HEK293 (cell line): ENCODE measurements around the gene CHD5.

Source experiments
- EGR2 ChIP-seq: fragments of 450-650 bp; formaldehyde crosslinking; IDR thresholded peaks from 2 replicates; pipeline ENCODE4 v1.5.1; 2016; ENCODE audit warnings: low read depth, missing biosample characterization, missing genetic modification characterization
- HOXA7 ChIP-seq: sonication (generic); formaldehyde crosslinking; IDR thresholded peaks from 2 replicates; pipeline ENCODE4 v1.8.1; 2022; ENCODE audit warnings: missing genetic modification reagents, borderline replicate concordance
- KLF1 ChIP-seq: fragments of 450-650 bp; formaldehyde crosslinking; IDR thresholded peaks from 2 replicates; pipeline ENCODE4 v1.5.1; 2016; ENCODE audit warnings: missing biosample characterization, missing genetic modification characterization
- KLF16 ChIP-seq: fragments of 450-650 bp; formaldehyde crosslinking; IDR thresholded peaks from 2 replicates; pipeline ENCODE4 v1.5.1; 2017; ENCODE audit warnings: missing biosample characterization, missing genetic modification characterization
- OSR2 ChIP-seq: fragments of 450-650 bp; formaldehyde crosslinking; IDR thresholded peaks from 2 replicates; pipeline ENCODE4 v1.5.1; 2016; ENCODE audit warnings: missing biosample characterization, missing genetic modification characterization
- TRIM28 ChIP-seq: IDR thresholded peaks from 2 replicates; pipeline ENCODE4 v1.6.1; 2011; ENCODE audit warnings: low read length, control low read depth, borderline replicate concordance
- ZBTB17 ChIP-seq: fragments of 450-650 bp; formaldehyde crosslinking; IDR thresholded peaks from 2 replicates; pipeline ENCODE4 v1.5.1; 2016; ENCODE audit warnings: missing biosample characterization, missing genetic modification characterization
- ZFP37 ChIP-seq: fragments of 450-650 bp; formaldehyde crosslinking; IDR thresholded peaks from 2 replicates; pipeline ENCODE4 v1.5.1; 2016; ENCODE audit warnings: missing biosample characterization, missing genetic modification characterization
- ZNF2 ChIP-seq: fragments of 450-650 bp; formaldehyde crosslinking; IDR thresholded peaks from 2 replicates; pipeline ENCODE4 v1.5.1; 2016; ENCODE audit warnings: missing biosample characterization, missing genetic modification characterization
- ZNF221 ChIP-seq: fragments of 450-650 bp; formaldehyde crosslinking; IDR thresholded peaks from 2 replicates; pipeline ENCODE4 v1.5.1; 2017; ENCODE audit warnings: missing biosample characterization, missing genetic modification characterization, borderline replicate concordance
- ZNF292 ChIP-seq: fragments of 450-650 bp; formaldehyde crosslinking; IDR thresholded peaks from 2 replicates; pipeline ENCODE4 v1.5.1; 2016; ENCODE audit warnings: low read depth, missing biosample characterization, missing genetic modification characterization, borderline replicate concordance
- ZNF302 ChIP-seq: fragments of 450-650 bp; formaldehyde crosslinking; IDR thresholded peaks from 2 replicates; pipeline ENCODE4 v1.5.1; 2016; ENCODE audit warnings: missing biosample characterization, missing genetic modification characterization, low read depth
- ZNF510 ChIP-seq: fragments of 450-650 bp; formaldehyde crosslinking; IDR thresholded peaks from 2 replicates; pipeline ENCODE4 v1.5.1; 2018; ENCODE audit warnings: mild to moderate bottlenecking, missing genetic modification characterization, missing biosample characterization; ENCODE audit not compliant: insufficient replicate concordance
- ZNF544 ChIP-seq: fragments of 450-650 bp; formaldehyde crosslinking; IDR thresholded peaks from 2 replicates; pipeline ENCODE4 v1.5.0; 2017; ENCODE audit warnings: missing biosample characterization, missing genetic modification characterization
- ZNF561 ChIP-seq: fragments of 450-650 bp; IDR thresholded peaks from 2 replicates; pipeline ENCODE4 v1.5.1; 2018; ENCODE audit warnings: missing biosample characterization, missing genetic modification characterization, borderline replicate concordance
- ZNF621 ChIP-seq: fragments of 450-650 bp; formaldehyde crosslinking; IDR thresholded peaks from 2 replicates; pipeline ENCODE4 v1.5.1; 2017; ENCODE audit warnings: missing biosample characterization, missing genetic modification characterization
- ZNF623 ChIP-seq: fragments of 450-650 bp; formaldehyde crosslinking; IDR thresholded peaks from 2 replicates; pipeline ENCODE4 v1.5.1; 2016; ENCODE audit warnings: missing biosample characterization, missing genetic modification characterization
- ZNF777 ChIP-seq: fragments of 450-650 bp; formaldehyde crosslinking; IDR thresholded peaks from 2 replicates; pipeline ENCODE4 v1.5.1; 2017; ENCODE audit warnings: missing biosample characterization, missing genetic modification characterization, borderline replicate concordance
- ZSCAN23 ChIP-seq: fragments of 450-650 bp; formaldehyde crosslinking; IDR thresholded peaks from 2 replicates; pipeline ENCODE4 v1.5.1; 2016; ENCODE audit warnings: missing biosample characterization, missing genetic modification characterization
- TF ChIP-seq, protein P1 (sequence below): fragments of 450-650 bp; IDR thresholded peaks from 2 replicates; pipeline ENCODE4 v1.5.1; 2018; ENCODE audit warnings: missing biosample characterization, mild to moderate bottlenecking, missing genetic modification characterization
- TF ChIP-seq, protein P2 (sequence below): fragments of 450-650 bp; formaldehyde crosslinking; IDR thresholded peaks from 2 replicates; pipeline ENCODE4 v1.5.1; 2017; ENCODE audit warnings: missing biosample characterization, missing genetic modification characterization
- TF ChIP-seq, protein P3 (sequence below): fragments of 450-650 bp; formaldehyde crosslinking; IDR thresholded peaks from 2 replicates; pipeline ENCODE4 v1.5.1; 2016; ENCODE audit warnings: missing biosample characterization, missing genetic modification characterization
- TF ChIP-seq, protein P4 (sequence below): fragments of 450-650 bp; formaldehyde crosslinking; IDR thresholded peaks from 2 replicates; pipeline ENCODE4 v1.5.1; 2017; ENCODE audit warnings: missing biosample characterization, missing genetic modification characterization
- TF ChIP-seq, protein P5 (sequence below): fragments of 450-650 bp; formaldehyde crosslinking; IDR thresholded peaks from 2 replicates; pipeline ENCODE4 v1.5.1; 2017; ENCODE audit warnings: missing biosample characterization, missing genetic modification characterization
- TF ChIP-seq, protein P6 (sequence below): fragments of 450-650 bp; formaldehyde crosslinking; IDR thresholded peaks from 2 replicates; pipeline ENCODE4 v1.5.1; 2016; ENCODE audit warnings: missing biosample characterization, missing genetic modification characterization
- TF ChIP-seq, protein P7 (sequence below): fragments of 450-650 bp; formaldehyde crosslinking; IDR thresholded peaks from 2 replicates; pipeline ENCODE4 v1.5.1; 2016; ENCODE audit warnings: missing biosample characterization, missing genetic modification characterization

The CHD5 gene

DNA sequence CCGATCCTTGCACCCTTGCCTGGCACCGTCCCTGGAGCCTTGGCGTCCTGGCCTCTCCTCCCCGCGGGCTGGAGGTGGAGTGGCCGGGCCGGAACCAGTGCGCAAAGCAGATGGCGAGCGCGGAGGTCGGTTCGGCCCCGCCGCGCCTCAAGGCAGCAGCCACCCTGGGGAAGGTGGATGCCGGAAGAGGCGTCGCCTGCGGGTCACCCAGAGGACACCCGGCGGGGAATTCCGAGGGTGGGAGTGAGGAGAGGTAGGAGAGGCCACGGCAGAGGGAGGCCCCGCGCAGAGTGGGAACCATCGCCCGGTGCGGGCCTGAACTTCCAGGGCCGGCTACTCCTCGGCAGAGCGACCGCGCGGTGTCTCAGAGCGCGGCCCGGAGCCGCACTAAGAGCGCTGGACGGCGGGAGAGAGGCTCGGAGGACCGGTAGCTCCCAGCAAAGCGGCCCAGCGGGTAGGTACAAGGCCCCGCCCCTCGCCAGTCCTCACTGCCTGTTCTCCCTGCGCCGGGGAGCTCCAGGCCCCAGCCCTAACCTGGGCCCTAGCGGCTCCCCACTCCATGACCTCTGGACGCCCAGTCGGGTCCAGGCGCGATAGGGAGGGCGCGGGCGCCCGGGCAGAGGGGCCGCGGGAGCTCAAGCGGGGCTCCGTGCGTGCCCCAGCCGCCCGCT lies 25.9 kb upstream of the CHD5 start, which contains the start of gene RNF207 (continued):
- TF ChIP-seq, protein P1, sequence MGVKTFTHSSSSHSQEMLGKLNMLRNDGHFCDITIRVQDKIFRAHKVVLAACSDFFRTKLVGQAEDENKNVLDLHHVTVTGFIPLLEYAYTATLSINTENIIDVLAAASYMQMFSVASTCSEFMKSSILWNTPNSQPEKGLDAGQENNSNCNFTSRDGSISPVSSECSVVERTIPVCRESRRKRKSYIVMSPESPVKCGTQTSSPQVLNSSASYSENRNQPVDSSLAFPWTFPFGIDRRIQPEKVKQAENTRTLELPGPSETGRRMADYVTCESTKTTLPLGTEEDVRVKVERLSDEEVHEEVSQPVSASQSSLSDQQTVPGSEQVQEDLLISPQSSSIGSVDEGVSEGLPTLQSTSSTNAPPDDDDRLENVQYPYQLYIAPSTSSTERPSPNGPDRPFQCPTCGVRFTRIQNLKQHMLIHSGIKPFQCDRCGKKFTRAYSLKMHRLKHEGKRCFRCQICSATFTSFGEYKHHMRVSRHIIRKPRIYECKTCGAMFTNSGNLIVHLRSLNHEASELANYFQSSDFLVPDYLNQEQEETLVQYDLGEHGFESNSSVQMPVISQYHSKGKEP (tag by site-specific recombination) = no peak; the same call in 1 of the 2 replicates
- TF ChIP-seq ZNF2 (tag by site-specific recombination) (peak; percentile 82; the same call in 1 of the 2 replicates), HOXA7 (CRISPR knock-in tag) (no peak), ZNF561 (tag by site-specific recombination) (0 out of 2 replicates have a peak, but pooled peaks have one; percentile 66), KLF16 (tag by site-specific recombination) (peak; percentile 79), ZSCAN23 (tag by site-specific recombination) (no peak), ZNF777 (no peak), KLF1 (tag by site-specific recombination) (peak; percentile 97), ZFP37 (tag by site-specific recombination) (peak; percentile 91), ZNF544 (tag by site-specific recombination) (no peak), ZNF302 (tag by site-specific recombination) (no peak), ZNF292 (tag by site-specific recombination) (no peak), ZNF510 (tag by site-specific recombination) (no peak), TRIM28 (no peak; the same call in 1 of the 2 replicates), ZNF221 (no peak), ZNF621 (tag by site-specific recombination) (no peak), OSR2 (peak; percentile 55; the same call in 1 of the 2 replicates), ZBTB17 (tag by site-specific recombination) (peak; percentile 76; the same call in 1 of the 2 replicates), ZNF623 (tag by site-specific recombination) (no peak), EGR2 (tag by site-specific recombination) (peak; percentile 34; the same call in 1 of the 2 replicates)
- TF ChIP-seq, protein P2, sequence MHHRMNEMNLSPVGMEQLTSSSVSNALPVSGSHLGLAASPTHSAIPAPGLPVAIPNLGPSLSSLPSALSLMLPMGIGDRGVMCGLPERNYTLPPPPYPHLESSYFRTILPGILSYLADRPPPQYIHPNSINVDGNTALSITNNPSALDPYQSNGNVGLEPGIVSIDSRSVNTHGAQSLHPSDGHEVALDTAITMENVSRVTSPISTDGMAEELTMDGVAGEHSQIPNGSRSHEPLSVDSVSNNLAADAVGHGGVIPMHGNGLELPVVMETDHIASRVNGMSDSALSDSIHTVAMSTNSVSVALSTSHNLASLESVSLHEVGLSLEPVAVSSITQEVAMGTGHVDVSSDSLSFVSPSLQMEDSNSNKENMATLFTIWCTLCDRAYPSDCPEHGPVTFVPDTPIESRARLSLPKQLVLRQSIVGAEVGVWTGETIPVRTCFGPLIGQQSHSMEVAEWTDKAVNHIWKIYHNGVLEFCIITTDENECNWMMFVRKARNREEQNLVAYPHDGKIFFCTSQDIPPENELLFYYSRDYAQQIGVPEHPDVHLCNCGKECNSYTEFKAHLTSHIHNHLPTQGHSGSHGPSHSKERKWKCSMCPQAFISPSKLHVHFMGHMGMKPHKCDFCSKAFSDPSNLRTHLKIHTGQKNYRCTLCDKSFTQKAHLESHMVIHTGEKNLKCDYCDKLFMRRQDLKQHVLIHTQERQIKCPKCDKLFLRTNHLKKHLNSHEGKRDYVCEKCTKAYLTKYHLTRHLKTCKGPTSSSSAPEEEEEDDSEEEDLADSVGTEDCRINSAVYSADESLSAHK (tag by site-specific recombination) = no peak
- TF ChIP-seq, protein P3, sequence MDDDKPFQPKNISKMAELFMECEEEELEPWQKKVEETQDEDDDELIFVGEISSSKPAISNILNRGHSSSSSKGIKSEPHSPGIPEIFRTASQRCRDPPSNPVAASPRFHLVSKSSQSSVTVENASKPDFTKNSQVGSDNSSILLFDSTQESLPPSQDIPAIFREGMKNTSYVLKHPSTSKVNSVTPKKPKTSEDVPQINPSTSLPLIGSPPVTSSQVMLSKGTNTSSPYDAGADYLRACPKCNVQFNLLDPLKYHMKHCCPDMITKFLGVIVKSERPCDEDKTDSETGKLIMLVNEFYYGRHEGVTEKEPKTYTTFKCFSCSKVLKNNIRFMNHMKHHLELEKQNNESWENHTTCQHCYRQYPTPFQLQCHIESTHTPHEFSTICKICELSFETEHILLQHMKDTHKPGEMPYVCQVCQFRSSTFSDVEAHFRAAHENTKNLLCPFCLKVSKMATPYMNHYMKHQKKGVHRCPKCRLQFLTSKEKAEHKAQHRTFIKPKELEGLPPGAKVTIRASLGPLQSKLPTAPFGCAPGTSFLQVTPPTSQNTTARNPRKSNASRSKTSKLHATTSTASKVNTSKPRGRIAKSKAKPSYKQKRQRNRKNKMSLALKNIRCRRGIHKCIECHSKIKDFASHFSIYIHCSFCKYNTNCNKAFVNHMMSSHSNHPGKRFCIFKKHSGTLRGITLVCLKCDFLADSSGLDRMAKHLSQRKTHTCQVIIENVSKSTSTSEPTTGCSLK (tag by site-specific recombination) = no peak
- TF ChIP-seq, protein P4, sequence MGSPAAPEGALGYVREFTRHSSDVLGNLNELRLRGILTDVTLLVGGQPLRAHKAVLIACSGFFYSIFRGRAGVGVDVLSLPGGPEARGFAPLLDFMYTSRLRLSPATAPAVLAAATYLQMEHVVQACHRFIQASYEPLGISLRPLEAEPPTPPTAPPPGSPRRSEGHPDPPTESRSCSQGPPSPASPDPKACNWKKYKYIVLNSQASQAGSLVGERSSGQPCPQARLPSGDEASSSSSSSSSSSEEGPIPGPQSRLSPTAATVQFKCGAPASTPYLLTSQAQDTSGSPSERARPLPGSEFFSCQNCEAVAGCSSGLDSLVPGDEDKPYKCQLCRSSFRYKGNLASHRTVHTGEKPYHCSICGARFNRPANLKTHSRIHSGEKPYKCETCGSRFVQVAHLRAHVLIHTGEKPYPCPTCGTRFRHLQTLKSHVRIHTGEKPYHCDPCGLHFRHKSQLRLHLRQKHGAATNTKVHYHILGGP (tag by site-specific recombination) = no peak
- TF ChIP-seq, protein P5, sequence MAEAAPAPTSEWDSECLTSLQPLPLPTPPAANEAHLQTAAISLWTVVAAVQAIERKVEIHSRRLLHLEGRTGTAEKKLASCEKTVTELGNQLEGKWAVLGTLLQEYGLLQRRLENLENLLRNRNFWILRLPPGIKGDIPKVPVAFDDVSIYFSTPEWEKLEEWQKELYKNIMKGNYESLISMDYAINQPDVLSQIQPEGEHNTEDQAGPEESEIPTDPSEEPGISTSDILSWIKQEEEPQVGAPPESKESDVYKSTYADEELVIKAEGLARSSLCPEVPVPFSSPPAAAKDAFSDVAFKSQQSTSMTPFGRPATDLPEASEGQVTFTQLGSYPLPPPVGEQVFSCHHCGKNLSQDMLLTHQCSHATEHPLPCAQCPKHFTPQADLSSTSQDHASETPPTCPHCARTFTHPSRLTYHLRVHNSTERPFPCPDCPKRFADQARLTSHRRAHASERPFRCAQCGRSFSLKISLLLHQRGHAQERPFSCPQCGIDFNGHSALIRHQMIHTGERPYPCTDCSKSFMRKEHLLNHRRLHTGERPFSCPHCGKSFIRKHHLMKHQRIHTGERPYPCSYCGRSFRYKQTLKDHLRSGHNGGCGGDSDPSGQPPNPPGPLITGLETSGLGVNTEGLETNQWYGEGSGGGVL = peak; percentile 28; the same call in 1 of the 2 replicates
- TF ChIP-seq, protein P6, sequence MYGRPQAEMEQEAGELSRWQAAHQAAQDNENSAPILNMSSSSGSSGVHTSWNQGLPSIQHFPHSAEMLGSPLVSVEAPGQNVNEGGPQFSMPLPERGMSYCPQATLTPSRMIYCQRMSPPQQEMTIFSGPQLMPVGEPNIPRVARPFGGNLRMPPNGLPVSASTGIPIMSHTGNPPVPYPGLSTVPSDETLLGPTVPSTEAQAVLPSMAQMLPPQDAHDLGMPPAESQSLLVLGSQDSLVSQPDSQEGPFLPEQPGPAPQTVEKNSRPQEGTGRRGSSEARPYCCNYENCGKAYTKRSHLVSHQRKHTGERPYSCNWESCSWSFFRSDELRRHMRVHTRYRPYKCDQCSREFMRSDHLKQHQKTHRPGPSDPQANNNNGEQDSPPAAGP (tag by site-specific recombination) = peak; percentile 91
- TF ChIP-seq, protein P7, sequence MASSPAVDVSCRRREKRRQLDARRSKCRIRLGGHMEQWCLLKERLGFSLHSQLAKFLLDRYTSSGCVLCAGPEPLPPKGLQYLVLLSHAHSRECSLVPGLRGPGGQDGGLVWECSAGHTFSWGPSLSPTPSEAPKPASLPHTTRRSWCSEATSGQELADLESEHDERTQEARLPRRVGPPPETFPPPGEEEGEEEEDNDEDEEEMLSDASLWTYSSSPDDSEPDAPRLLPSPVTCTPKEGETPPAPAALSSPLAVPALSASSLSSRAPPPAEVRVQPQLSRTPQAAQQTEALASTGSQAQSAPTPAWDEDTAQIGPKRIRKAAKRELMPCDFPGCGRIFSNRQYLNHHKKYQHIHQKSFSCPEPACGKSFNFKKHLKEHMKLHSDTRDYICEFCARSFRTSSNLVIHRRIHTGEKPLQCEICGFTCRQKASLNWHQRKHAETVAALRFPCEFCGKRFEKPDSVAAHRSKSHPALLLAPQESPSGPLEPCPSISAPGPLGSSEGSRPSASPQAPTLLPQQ = peak; percentile 30; the same call in 1 of the 2 replicates
